Omental fat pad (tissue), 4 donors: ENCODE data around the gene SUMF2. TPM values are rescaled to one million over a fixed set of nuclear protein-coding genes. Genes with fewer than 3 reads are reported as not detected.

Source experiments
- ATAC-seq: fragments of 150-250 bp; one replicate; pipeline ENCODE4 v1.9.1; 2016; ENCODE audit warnings: mild to moderate bottlenecking, moderate library complexity; ENCODE audit not compliant: low FRiP score
- DNase-seq: peaks from one replicate; pipeline ENCODE4 v3.0.0-alpha.2; 2019; ENCODE audit warnings: low spot score
- CTCF ChIP-seq, 3 donors: fragments of 450-650 bp; IDR thresholded peaks; one replicate each; pipeline ENCODE4 v1.5.1; 2016 to 2017; ENCODE audit warnings: antibody characterized with exemption in 3 of 3, mild to moderate bottlenecking in 3 of 3, moderate library complexity in 2 of 3
- small RNA-seq: library from RNA; depleted of rRNA; stranded (forward); fragments of <200 nt; gene quantifications from one replicate; pipeline ENCODE3, GENCODE V24; 2016
- total RNA-seq, 4 donors: library from RNA; depleted of rRNA; stranded (reverse); fragments of >200 nt; gene quantifications; one replicate each; pipeline ENCODE4 v1.1.0, GENCODE V29; 2016

SUMF2 gene
- total RNA-seq, 4 donors from 2014 or later, result 87.8 to 136 (median 123) TPM

- no peak for TF ChIP-seq CTCF (IDR thresholded peaks at IDR 0.05)
- ATAC-seq, result no peak
- no peak for DNase-seq
Measured at GRCh38 chr7:56124981-56125380, 60.9 kb downstream of the SUMF2 start.

- DNase-seq, result no peak
- TF ChIP-seq CTCF (IDR thresholded peaks at IDR 0.05), result no peak
- ATAC-seq, result no peak
Measured at GRCh38 chr7:56125831-56126230, 61.7 kb downstream of the SUMF2 start.

- TF ChIP-seq CTCF (IDR thresholded peaks at IDR 0.05), result no peak
- ATAC-seq (no peak), DNase-seq (no peak)
Measured at GRCh38 chr7:56127241-56127975, 63.3 kb downstream of the SUMF2 start.

Small RNAs within 50 kb of the gene (small RNA-seq; reads per million reads assigned to genes)
- not detected for gene SNORA15
- gene SNORA22B, result not detected

Other genes with a start within 250 kb of the SUMF2 start
- not detected for gene SEPTIN14, start 201.5 kb upstream of the SUMF2 start, total RNA-seq
- 1 to 10 TPM; 2.0 to 4.6 (median 3.1) TPM for gene ZNF713, start 176.8 kb upstream of the SUMF2 start, total RNA-seq
- gene MRPS17, start 112.4 kb upstream of the SUMF2 start, total RNA-seq, result 10 to 100 TPM in 2 of 4 donors, 1 to 10 TPM in 2; 8.7 to 10.9 (median 10.1) TPM
- 10 to 100 TPM; 43.6 to 73.3 (median 67.2) TPM for gene NIPSNAP2, start 99.7 kb upstream of the SUMF2 start, total RNA-seq
- gene PSPH, start 12.8 kb upstream of the SUMF2 start, total RNA-seq, result 10 to 100 TPM in 3 of 4 donors, 1 to 10 TPM in 1; 6.8 to 12.5 (median 11.2) TPM
- 100 to 1,000 TPM in 2 of 4 donors, 10 to 100 TPM in 2; 68.9 to 150 (median 106) TPM for gene CCT6A, start 12.5 kb upstream of the SUMF2 start, total RNA-seq
- 1 to 10 TPM in 1 of 4 donors, under 1 TPM in 3; 0.31 to 1.4 (median 0.80) TPM for gene PHKG1, start 28.7 kb downstream of the SUMF2 start, total RNA-seq
- gene CHCHD2, start 42.2 kb downstream of the SUMF2 start, total RNA-seq, result 100 to 1,000 TPM; 287 to 328 (median 295) TPM
- gene NUPR2, start 52.1 kb downstream of the SUMF2 start, total RNA-seq, result not detected